SK-N-SH (cell line): Measurements from ENCODE around the gene LHB. TPM values are rescaled to one million over a fixed set of nuclear protein-coding genes. Genes with fewer than 3 reads are reported as not detected.

Experiments
- CTCF ChIA-PET: fragments of 300-600, 350-600 bp; formaldehyde crosslinking; extraction: SDS; loops from one replicate; lab custom pipeline; 2021; lab: Yijun Ruan, JAX
- POLR2A ChIA-PET: fragments of 350-600 bp; sonication (Branson Sonifier 250); formaldehyde crosslinking; extraction: SDS; loops from one replicate; lab custom pipeline; 2020; ENCODE audit warnings: antibody characterized with exemption, inconsistent platforms; lab: Yijun Ruan, JAX
- DNase-seq: peaks from one replicate; pipeline ENCODE4 v3.0.0; 2012
- H2AFZ ChIP-seq: fragments of 200-600 bp; sonication (generic); 2 replicates; pipeline ENCODE4 v1.8.1; 2016; ENCODE audit warnings: antibody characterized with exemption, mild to moderate bottlenecking, low read depth
- H3F3A ChIP-seq: fragments of 200-600 bp; sonication (generic); replicated peaks from 2 replicates; pipeline ENCODE3; 2016; ENCODE audit warnings: antibody characterized with exemption, mild to moderate bottlenecking; ENCODE audit not compliant: insufficient read depth
- H3K27ac ChIP-seq, 2 experiments: fragments of 200-500 bp in 1 of 2; fragments of 200-600 bp in 1 of 2; sonication (Bioruptor generic) in 1 of 2; sonication (generic), shearing (Covaris generic) in 1 of 2; 2 replicates each; pipeline versions ENCODE4 v1.5.1 to v1.6.1; 2014 to 2016; ENCODE audit warnings: low read depth in 2 of 2, inconsistent platforms in 1 of 2, low read length in 1 of 2, mild to moderate bottlenecking in 1 of 2, mixed read lengths in 1 of 2
- H3K27me3 ChIP-seq: fragments of 200-600 bp; sonication (generic), shearing (Covaris generic); 2 replicates; pipeline ENCODE4 v1.6.1; 2016; ENCODE audit warnings: mixed run types; ENCODE audit not compliant: insufficient read depth
- H3K36me3 ChIP-seq, 2 experiments: fragments of 200-500 bp in 1 of 2; fragments of 200-600 bp in 1 of 2; sonication (Bioruptor generic) in 1 of 2; sonication (generic) in 1 of 2; replicated peaks in 1 of 2; 2 replicates each; pipeline versions ENCODE3 to v1.5.1; 2014 to 2016; ENCODE audit warnings: low read length in 1 of 2, mild to moderate bottlenecking in 1 of 2; ENCODE audit not compliant: insufficient read depth in 2 of 2, control insufficient read depth in 1 of 2
- H3K4me1 ChIP-seq, 2 experiments: fragments of 200-500 bp in 1 of 2; fragments of 200-600 bp in 1 of 2; sonication (Bioruptor generic) in 1 of 2; sonication (generic), shearing (Covaris generic) in 1 of 2; 2 replicates each; pipeline versions ENCODE4 v1.5.1 to v1.6.1; 2014 to 2016; ENCODE audit warnings: low read depth in 1 of 2, low read length in 1 of 2, mixed run types in 1 of 2; ENCODE audit not compliant: insufficient read depth in 2 of 2, control insufficient read depth in 1 of 2
- H3K4me2 ChIP-seq: fragments of 200-600 bp; sonication (generic), shearing (Covaris generic); 2 replicates; pipeline ENCODE4 v1.6.1; 2017; ENCODE audit warnings: mixed run types
- H3K4me3 ChIP-seq, 2 experiments: fragments of 200-500 bp in 1 of 2; fragments of 200-600 bp in 1 of 2; sonication (Bioruptor generic) in 1 of 2; sonication (generic), shearing (Covaris generic) in 1 of 2; 2 replicates each; pipeline versions ENCODE4 v1.5.1 to v1.8.1; 2014 to 2016; ENCODE audit warnings: low read depth in 2 of 2, inconsistent platforms in 1 of 2, low read length in 1 of 2, mild to moderate bottlenecking in 1 of 2, mixed read lengths in 1 of 2, moderate library complexity in 1 of 2
- H3K79me2 ChIP-seq: fragments of 200-600 bp; sonication (generic); 2 replicates; pipeline ENCODE4 v1.8.1; 2017; ENCODE audit warnings: mild to moderate bottlenecking; ENCODE audit not compliant: insufficient read depth
- H3K9ac ChIP-seq: fragments of 200-600 bp; sonication (generic); 2 replicates; pipeline ENCODE4 v1.6.1; 2017; ENCODE audit warnings: mixed run types
- H3K9me2 ChIP-seq: fragments of 200-600 bp; sonication (generic); 2 replicates; pipeline ENCODE4 v1.6.1; 2017; ENCODE audit warnings: mixed run types
- H3K9me3 ChIP-seq: fragments of 200-600 bp; sonication (generic); 2 replicates; pipeline ENCODE4 v1.6.1; 2017; ENCODE audit warnings: mixed run types, mild to moderate bottlenecking, moderate library complexity
- H4K20me1 ChIP-seq: fragments of 200-600 bp; sonication (generic); 2 replicates; pipeline ENCODE4 v1.6.1; 2017; ENCODE audit warnings: mild to moderate bottlenecking, mixed run types; ENCODE audit not compliant: insufficient read depth
- GATA2 ChIP-seq: sonication (generic); formaldehyde crosslinking; IDR thresholded peaks from 2 replicates; pipeline ENCODE4 v1.5.0; 2020; ENCODE audit warnings: mild to moderate bottlenecking, missing genetic modification reagents
- NFIC ChIP-seq: IDR thresholded peaks from 2 replicates; pipeline ENCODE4 v1.4.0; 2012; ENCODE audit warnings: borderline replicate concordance
- PBX3 ChIP-seq: IDR thresholded peaks from 2 replicates; pipeline ENCODE4; 2012
- POLR2AphosphoS5 ChIP-seq: IDR thresholded peaks from 2 replicates; pipeline ENCODE4 v1.6.1; 2012; ENCODE audit warnings: low read depth, low read length
- ZBTB33 ChIP-seq: IDR thresholded peaks from 2 replicates; pipeline ENCODE4 v1.4.0; 2012; ENCODE audit warnings: low read depth, borderline replicate concordance
- WGBS: methylation state at CpG from one replicate; pipeline ENCODE4 v1.1.6; 2017; ENCODE audit warnings: low lambda C conversion rate; 5-methylcytosine and 5-hydroxymethylcytosine counted together
- polyA plus RNA-seq, 3 experiments: library from polyadenylated mRNA; depleted of rRNA; stranded (reverse); fragments of >200 nt; gene quantifications; 2 replicates each; pipeline ENCODE4 v1.2.3, GENCODE V29; 2012
- small RNA-seq, 7 experiments: library from RNA; depleted of rRNA; stranded (forward); fragments of <200 nt; gene quantifications; one replicate each; pipeline ENCODE3, GENCODE V24; 2012

Gene LHB
- polyA plus RNA-seq, 1 of the 3 experiments (the other 2 are of a cell fraction), result 0.13 TPM

GRCh38 chr19:48967346-48968178 lies 49.3 kb downstream of the LHB start:
- CTCF ChIA-PET, result interaction anchor here (0.8 to 3.9 kb wide), 5 partner anchors 9 to 180 kb away, joined by 3 to 12 read pairs (median 6); partner anchors contain the start of genes GYS1 and RUVBL2
- whole genome bisulfite sequencing, result 72% methylated on average over 14 of the region's 14 CpGs
- Histone ChIP-seq H3K9ac (no peak overlapping the region), H3K4me1 (peaks cover 17 to 26% of the 10 kb centered on the region in 2 experiments; a peak in 3 of 4 replicates), H2AFZ (no peak overlapping the region), H3K9me3 (no peaks in the 10 kb centered on the region), H3K27me3 (no peaks in the 10 kb centered on the region), H3K36me3 (peaks cover 13 to 34% of the 10 kb centered on the region in 2 experiments), H3K9me2 (no peaks in the 10 kb centered on the region), H3K4me2 (peak overlapping the region; percentile 98), H3K79me2 (peaks cover 19% of the 10 kb centered on the region), H3F3A (peaks cover 49% of the 10 kb centered on the region), H3K4me3 (no peak overlapping the region), H3K27ac (peak overlapping the region in 1 of 2 experiments; percentile 8; a peak in 1 of 4 replicates), H4K20me1 (peaks cover 18% of the 10 kb centered on the region)
- POLR2A ChIA-PET, result interaction anchor here (0.9 kb wide), 1 partner anchor 14 kb away, joined by 3 read pairs; no protein-coding TSS in a partner anchor
- DNase-seq, result no peak
- TF ChIP-seq NFIC (no peak), POLR2AphosphoS5 (peak; percentile 72; the same call in 1 of the 2 replicates), PBX3 (peak; percentile 30; the same call in 1 of the 2 replicates)

GRCh38 chr19:48966541-48967345 lies 50.1 kb downstream of the LHB start:
- WGBS, result 67% methylated on average over 10 of the region's 10 CpGs
- CTCF ChIA-PET, result interaction anchor here (0.6 to 3.9 kb wide), 8 partner anchors 26 to 213 kb away, joined by 3 to 12 read pairs (median 6); partner anchors contain the start of genes GYS1, HSD17B14 and RUVBL2
- no peak for DNase-seq
- Histone ChIP-seq H2AFZ (no peak overlapping the region), H3F3A (peaks cover 50% of the 10 kb centered on the region)
- 0 out of 2 replicates have a peak, but pooled peaks have one; percentile 2 for TF ChIP-seq ZBTB33
- no peak for TF ChIP-seq GATA2 (CRISPR knock-in tag)
- TF ChIP-seq, all 33 proteins: peak for 1
- POLR2A ChIA-PET, result interaction anchor here (0.8 kb wide), 1 partner anchor 10 kb away, joined by 3 read pairs; no protein-coding TSS in a partner anchor
- Histone ChIP-seq H3K9ac (peak overlapping the region; percentile 92), H3K4me2 (peak overlapping the region; percentile 98), H3K4me1 (peaks cover 17 to 26% of the 10 kb centered on the region in 2 experiments; a peak in 3 of 4 replicates), H3K9me3 (no peaks in the 10 kb centered on the region), H4K20me1 (peaks cover 18% of the 10 kb centered on the region), H3K27me3 (no peaks in the 10 kb centered on the region), H3K4me3 (peak overlapping the region; percentile 68 to 74), H3K79me2 (peaks cover 19% of the 10 kb centered on the region), H3K9me2 (no peaks in the 10 kb centered on the region), H3K36me3 (peaks cover 13 to 34% of the 10 kb centered on the region in 2 experiments), H3K27ac (peak overlapping the region in 1 of 2 experiments; percentile 8; a peak in 1 of 4 replicates)

Small RNA genes within 50 kb of the gene (small RNA-seq; reads per million reads assigned to genes)
- 0 to 0.64 (median 0) reads per million in 7 experiments for gene MIR6798

Other genes starting within 250 kb of the LHB start
- 70.6 and 71.6 TPM in 2 replicates for gene BCAT2, start 206.1 kb downstream of the LHB start, polyA plus RNA-seq (2012; rRNA removed)
- 27.9 and 29.7 TPM in 2 replicates for gene HSD17B14, start 180.6 kb downstream of the LHB start, polyA plus RNA-seq (2012; rRNA removed)
- gene PLEKHA4, start 148.5 kb downstream of the LHB start, polyA plus RNA-seq (2012; rRNA removed), result 4.7 and 5.6 TPM in 2 replicates
- gene PPP1R15A, start 144.7 kb downstream of the LHB start, polyA plus RNA-seq (2012; rRNA removed), result 62.3 and 73.7 TPM in 2 replicates
- 0.03 and 0.08 TPM in 2 replicates for gene TULP2, start 118.3 kb downstream of the LHB start, polyA plus RNA-seq (2012; rRNA removed)
- 259 and 397 TPM in 2 replicates for gene NUCB1, start 116.8 kb downstream of the LHB start, polyA plus RNA-seq (2012; rRNA removed)
- gene DHDH, start 83.4 kb downstream of the LHB start, polyA plus RNA-seq (2012; rRNA removed), result 0.31 and 0.72 TPM in 2 replicates
- 278 and 640 TPM in 2 replicates for gene BAX, start 62.2 kb downstream of the LHB start, polyA plus RNA-seq (2012; rRNA removed)
- 587 and 875 TPM in 2 replicates for gene FTL, start 51.8 kb downstream of the LHB start, polyA plus RNA-seq (2012; rRNA removed)
- gene GYS1, start 23.8 kb downstream of the LHB start, polyA plus RNA-seq (2012; rRNA removed), result 24.1 and 25.3 TPM in 2 replicates
- gene RUVBL2, start 23.2 kb downstream of the LHB start, polyA plus RNA-seq (2012; rRNA removed), result 411 and 459 TPM in 2 replicates
- 0.10 TPM in 1 of 2 replicates, not detected in the other for gene CGB3, start 7.2 kb upstream of the LHB start, polyA plus RNA-seq (2012; rRNA removed)
- 0.50 and 0.64 TPM in 2 replicates for gene CGB2, start 14.8 kb upstream of the LHB start, polyA plus RNA-seq (2012; rRNA removed)
- gene CGB1, start 19.8 kb upstream of the LHB start, polyA plus RNA-seq (2012; rRNA removed), result not detected in 2 replicates
- 0.11 and 0.16 TPM in 2 replicates for gene CGB5, start 26.8 kb upstream of the LHB start, polyA plus RNA-seq (2012; rRNA removed)
- 0.13 TPM in 1 of 2 replicates, not detected in the other for gene CGB8, start 32.0 kb upstream of the LHB start, polyA plus RNA-seq (2012; rRNA removed)
- 2.0 and 2.1 TPM in 2 replicates for gene CGB7, start 40.7 kb upstream of the LHB start, polyA plus RNA-seq (2012; rRNA removed)
- 0.66 and 1.6 TPM in 2 replicates for gene NTF4, start 47.7 kb upstream of the LHB start, polyA plus RNA-seq (2012; rRNA removed)
- 0.02 TPM in 1 of 2 replicates, not detected in the other for gene KCNA7, start 55.6 kb upstream of the LHB start, polyA plus RNA-seq (2012; rRNA removed)
- 272 and 359 TPM in 2 replicates for gene SNRNP70, start 68.4 kb upstream of the LHB start, polyA plus RNA-seq (2012; rRNA removed)
- 20.8 and 21.1 TPM in 2 replicates for gene LIN7B, start 97.3 kb upstream of the LHB start, polyA plus RNA-seq (2012; rRNA removed)
- gene C19orf73, start 102.1 kb upstream of the LHB start, polyA plus RNA-seq (2012; rRNA removed), result 2.6 and 3.0 TPM in 2 replicates
- gene PPFIA3, start 102.5 kb upstream of the LHB start, polyA plus RNA-seq (2012; rRNA removed), result 5.7 and 5.8 TPM in 2 replicates
- not detected in 2 replicates for gene HRC, start 138.3 kb upstream of the LHB start, polyA plus RNA-seq (2012; rRNA removed)
- gene TRPM4, start 140.7 kb upstream of the LHB start, polyA plus RNA-seq (2012; rRNA removed), result 16.9 and 20.6 TPM in 2 replicates